GM12801 (cell line): ENCODE measurements around the gene BAZ1A.

Experiments
- TF ChIP-seq, protein P1 (sequence below): IDR thresholded peaks from one replicate; pipeline ENCODE4 v1.5.1; 2011; ENCODE audit warnings: control low read depth; ENCODE audit not compliant: insufficient read length; ENCODE audit errors: extremely low read depth

BAZ1A gene

DNA sequence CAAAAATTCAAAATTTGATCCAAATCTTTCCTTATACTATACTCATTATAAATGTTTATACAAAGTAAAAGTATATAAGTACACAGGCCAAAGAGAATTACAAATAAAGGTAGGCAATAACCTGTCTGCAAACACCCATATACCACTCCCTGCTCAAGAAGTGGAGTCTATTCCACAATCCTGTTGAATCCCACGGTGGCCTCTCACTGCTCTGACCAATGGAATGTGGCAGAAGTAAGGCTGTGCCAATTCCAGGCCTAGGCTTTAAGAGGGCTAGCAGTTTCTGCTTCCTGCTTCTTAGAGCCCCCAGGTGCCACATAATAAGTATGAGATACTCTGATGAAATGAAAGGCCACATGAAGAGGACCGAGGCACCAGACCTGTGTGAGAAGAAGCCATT is 80.9 kb downstream of the BAZ1A start:
- TF ChIP-seq, protein P1, sequence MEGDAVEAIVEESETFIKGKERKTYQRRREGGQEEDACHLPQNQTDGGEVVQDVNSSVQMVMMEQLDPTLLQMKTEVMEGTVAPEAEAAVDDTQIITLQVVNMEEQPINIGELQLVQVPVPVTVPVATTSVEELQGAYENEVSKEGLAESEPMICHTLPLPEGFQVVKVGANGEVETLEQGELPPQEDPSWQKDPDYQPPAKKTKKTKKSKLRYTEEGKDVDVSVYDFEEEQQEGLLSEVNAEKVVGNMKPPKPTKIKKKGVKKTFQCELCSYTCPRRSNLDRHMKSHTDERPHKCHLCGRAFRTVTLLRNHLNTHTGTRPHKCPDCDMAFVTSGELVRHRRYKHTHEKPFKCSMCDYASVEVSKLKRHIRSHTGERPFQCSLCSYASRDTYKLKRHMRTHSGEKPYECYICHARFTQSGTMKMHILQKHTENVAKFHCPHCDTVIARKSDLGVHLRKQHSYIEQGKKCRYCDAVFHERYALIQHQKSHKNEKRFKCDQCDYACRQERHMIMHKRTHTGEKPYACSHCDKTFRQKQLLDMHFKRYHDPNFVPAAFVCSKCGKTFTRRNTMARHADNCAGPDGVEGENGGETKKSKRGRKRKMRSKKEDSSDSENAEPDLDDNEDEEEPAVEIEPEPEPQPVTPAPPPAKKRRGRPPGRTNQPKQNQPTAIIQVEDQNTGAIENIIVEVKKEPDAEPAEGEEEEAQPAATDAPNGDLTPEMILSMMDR = no peak

DNA sequence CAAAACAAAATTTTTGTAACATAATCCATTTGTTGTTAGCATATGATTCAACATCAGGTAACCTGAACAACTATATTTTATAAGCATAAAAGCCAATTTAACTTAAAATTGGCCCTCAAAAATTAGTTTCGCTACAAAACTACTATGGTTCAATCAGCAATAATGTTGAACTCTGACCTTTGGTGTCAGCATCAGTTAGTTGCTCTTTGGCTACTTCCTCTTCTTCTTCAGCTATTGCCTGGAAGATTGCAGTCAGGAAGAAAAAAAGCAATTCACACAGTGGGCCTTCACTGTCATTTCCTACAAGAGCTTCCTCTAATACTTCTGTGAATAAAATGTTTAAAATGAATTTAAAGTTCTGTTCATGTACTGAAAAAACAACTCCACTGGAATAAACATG is 82.6 kb downstream of the BAZ1A start:
- TF ChIP-seq, protein P1 = no peak

DNA sequence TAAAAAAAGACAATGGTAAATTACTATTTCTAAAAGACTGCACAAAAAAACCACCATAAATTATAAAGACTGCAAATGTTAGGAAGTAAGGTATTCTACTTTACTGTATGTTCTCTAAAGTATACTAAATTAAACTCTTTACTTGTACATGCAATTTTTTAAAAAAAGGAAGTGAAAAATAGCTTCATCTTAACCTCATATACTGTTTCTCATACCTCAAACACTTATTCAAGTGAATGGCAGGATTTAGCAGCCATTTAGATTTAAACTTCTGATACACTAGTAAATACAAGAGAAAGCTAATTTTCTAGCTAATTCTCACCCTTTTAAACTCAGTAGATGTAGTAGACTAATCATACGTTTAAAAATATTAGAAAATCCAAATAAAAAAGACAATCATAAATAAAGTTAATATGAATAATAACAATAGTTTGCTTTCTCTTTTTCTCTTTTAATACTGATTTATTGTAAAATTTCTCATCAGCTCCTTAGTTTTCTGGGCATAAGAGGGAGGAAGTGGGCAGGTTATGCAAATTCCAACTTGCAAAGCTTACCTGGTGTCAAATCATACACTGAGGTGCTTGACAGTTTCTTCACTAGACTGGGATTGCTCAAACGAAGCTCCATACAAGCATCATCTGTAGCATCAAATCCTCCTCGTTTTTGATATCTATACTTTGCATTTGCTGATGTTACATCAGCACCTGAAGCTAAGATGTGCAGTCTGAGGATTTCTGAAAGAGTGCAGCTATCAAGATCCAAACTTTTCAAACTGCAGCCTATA is 89.7 kb downstream of the BAZ1A start:
- TF ChIP-seq, protein P1 = no peak

GRCh38 chr14:34782031-34782430 is 93.1 kb downstream of the BAZ1A start:
- TF ChIP-seq, protein P1 = no peak

GRCh38 chr14:34781242-34781641 is 93.9 kb downstream of the BAZ1A start:
- TF ChIP-seq, protein P1 = no peak

GRCh38 chr14:34780646-34781045 is 94.5 kb downstream of the BAZ1A start:
- TF ChIP-seq, protein P1 = no peak

- TF ChIP-seq, protein P1 = no peak
Observed at GRCh38 chr14:34778744-34779143, 96.4 kb downstream of the BAZ1A start.
